Kasumi-1 (cell line): ENCODE measurements around the gene PARD3.

Experiments used
- DNase-seq, 2 experiments: peaks; one replicate each; lab custom pipeline; 2025; lab: John Stamatoyannopoulos, UW

PARD3 gene

DNA sequence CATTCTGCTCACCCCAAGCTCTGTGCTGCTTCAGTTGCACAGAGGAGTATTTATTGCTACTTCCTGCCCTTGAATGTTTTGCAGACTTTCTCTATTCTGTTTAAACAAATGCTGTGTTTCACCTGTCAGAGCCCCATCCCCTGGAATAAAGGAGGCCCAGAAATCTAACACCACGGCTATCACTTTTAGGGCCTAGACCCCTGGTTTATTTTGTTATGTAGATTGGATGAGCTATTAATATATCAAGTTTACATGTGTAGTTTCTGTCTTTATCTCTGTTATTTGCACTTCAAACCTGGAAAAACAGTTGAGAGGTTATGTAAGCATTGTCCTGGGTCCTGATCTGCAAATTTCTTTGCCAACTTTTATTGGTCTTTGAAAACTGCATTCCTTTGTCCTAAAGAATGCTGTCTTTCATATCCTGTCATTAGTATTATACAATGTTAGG lies 630.1 kb downstream of the PARD3 start:
- DNase-seq = no peak

DNA sequence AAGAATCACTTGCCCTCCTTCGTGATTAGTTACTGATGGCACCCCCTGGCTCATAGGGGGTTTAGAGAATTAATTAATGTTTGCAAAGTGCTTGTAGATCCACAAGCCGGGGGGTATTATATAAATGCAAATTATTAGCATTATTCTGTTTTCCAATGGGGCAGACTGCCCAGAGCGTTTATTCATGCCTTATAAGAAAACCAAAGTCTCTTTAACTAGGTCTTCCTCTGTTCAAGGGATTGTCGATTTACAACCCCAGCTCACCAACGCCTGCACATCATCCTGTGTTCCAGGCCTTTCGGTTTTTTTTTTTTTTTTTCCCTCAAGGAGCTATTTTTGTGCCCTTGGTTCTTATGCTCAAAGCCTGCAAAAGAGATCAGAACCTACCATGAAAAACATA lies 630.7 kb downstream of the PARD3 start:
- DNase-seq = no peak

DNA sequence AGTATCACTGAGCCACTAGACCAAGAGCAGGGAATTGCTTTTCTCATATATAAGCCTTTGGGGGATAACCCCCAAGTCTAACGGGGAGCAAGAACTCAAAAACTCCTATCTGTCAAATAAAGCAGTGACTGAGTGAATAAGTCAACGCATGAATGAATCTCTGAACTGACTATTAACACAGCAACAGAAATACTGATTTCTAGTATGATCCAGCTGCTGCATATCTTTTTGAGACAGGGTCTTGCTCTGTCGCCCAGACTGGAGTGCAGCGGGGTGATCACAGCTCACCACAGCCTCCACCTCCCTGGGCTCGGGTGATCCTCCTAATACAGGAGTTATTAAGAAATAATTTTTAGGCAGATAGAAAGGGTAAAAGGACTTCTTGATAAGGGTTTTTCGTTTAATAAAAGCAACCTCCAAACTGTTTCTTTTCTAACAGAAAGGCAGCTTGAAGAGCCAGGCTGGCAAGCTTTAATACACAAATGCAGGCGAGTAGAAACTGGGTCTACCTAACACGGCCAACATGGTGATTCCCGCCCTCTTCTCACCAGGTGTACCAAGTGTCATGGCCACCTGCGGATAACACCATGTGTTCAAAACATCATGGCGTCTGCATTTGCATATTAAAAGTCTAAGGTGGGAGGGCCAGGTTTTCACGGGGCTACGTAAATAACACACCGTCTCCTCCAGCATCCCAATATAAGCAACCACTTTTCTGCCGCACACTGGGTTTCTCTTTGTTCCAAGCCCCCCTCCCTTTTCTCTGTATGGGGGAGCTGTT lies 631.9 kb downstream of the PARD3 start:
- no peak for DNase-seq

DNA sequence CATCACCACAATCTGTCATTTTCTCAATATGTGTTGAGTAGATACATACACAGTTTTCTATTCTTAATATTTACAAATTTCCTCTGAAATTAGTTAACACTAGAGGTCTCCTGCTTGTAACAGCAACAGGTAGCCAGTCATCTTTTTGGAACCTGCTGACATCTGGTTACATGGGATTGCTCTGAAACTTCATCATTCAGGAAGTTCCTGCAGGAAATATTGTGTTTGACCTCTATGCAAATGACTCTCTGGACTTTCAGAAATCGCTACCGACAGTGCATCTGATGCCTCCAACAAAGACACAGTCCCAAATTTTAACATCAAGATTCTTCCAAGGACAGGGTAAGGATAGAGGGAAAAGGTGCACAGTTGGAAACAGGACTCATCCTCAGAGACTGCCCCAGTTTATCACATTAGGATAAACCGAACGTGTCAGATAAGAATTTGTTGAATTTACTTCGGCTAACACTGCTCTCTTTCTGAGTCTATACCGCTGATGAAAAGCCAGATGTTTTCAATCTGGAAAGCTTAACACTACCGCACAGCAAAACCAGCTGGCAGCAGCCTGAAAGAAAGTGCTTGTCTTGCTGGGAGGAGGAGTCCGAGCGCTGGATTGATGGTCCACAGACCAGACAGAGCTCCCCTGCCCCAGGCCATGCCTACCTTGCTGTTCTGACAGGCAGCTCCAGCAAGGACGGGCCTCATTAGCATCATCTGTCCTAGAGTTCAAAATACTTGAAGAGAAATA lies 633.4 kb downstream of the PARD3 start:
- no peak for DNase-seq

DNA sequence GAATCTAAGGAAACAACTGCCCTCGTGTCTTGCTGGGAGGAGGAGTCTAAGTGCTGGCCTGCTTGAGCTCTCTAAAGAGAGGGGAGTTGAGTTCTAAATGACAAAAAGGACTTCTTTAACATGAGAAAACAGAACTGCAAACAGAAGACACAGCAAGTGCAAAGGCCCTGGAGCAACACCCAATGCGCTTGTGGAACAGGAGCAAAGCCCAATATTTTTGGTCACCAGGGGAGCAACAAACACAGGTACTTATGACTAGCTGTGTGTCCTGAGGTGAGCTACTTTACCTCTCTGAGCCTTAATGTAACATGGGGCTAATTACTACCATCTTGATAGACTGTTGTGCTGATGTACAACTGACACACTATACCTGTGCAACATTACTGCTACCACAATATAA lies 634.3 kb downstream of the PARD3 start:
- DNase-seq = no peak

DNA sequence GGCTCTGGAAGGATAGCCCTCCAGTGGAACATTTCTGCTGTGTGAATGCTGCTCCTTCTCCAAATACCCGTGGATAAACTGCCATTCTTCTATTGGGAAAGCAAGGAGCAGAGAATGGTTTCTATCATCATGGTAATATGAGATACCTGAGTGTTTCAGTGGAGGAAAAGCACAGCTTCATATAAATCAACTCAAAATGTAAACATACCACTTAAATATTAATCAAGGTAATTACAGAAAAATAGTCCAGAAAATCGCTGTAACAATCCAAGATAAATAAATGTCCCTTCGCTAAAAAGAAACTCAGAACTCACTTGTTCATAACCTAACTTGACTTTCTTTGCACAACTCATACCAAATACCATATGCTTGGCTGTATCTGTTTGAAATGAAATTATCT lies 635.8 kb downstream of the PARD3 start:
- DNase-seq = no peak

DNA sequence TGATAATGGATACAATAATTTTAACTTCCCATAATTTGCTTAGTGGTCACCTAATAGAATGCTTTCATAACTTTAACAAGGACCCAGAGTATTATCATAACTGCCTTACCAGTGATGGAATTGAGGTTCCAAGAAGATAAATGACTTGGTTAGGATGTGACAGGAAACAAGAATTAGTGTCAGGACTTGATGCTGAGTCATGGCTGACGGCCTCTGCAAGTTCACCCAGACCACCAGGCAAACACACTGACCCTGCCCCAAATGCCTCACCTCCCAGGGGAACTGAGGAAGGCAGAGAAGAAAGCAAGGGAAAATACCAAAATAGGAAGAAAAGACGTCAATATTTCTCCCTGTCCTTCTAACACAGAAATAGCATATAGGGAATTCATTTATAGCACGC lies 636.3 kb downstream of the PARD3 start:
- no peak for DNase-seq

DNA sequence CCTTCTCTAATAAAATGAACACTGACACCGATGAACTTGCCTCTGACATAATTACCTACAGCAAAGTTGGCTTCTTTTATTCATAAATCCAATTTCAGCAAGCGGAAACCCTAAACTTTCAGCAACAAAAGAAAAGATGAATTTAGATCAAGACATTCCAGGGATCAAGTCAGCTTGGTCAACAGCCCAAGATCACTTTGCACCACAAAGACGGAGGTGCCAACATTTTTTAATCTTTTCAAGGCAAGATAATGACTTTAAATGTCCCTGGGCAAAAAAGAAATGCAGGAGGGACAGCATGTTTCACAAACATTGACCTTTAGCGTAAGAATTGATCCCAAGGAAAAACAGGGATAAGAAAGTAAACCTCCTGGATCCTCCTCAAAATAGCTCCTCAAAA lies 636.9 kb downstream of the PARD3 start:
- DNase-seq = no peak

DNA sequence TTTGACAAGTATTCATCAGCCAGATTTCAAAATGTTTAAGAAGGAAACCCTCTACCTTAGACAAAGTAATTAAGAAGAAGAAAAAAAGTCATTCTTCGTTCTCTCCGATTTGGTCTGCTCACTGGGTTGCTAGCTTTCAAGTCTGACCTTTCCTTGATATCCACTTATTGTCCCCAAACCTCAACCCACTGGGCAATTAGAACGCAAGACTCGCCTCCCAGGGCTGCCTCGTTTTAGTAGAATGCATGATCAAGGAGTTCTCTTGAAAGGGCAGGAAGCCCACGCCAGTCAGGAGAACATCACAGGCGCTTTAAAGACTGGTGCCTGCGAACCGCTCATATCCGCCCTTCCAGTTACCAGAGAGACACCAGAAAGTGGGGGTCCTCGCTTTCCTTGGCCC lies 637.7 kb downstream of the PARD3 start:
- DNase-seq = no peak

DNA sequence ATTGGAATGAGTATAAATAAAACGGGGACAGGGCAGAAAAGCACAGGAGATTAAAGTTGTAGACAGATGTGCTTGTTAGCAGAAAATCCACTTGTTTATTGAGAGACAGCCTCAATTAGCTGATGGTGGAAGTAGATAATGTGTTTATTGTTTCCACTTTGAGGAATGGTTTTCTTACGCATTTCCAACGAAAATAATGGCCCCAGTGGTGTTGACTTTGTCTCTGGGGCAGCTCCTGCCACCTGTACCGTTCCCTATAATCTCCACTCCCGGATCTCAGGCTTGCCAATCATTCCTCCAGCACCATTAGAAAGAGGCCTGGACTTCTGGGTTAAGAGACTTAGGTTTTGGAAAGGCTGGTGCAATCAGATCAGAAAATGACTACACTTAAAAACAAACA lies 638.7 kb downstream of the PARD3 start:
- DNase-seq = no peak

DNA sequence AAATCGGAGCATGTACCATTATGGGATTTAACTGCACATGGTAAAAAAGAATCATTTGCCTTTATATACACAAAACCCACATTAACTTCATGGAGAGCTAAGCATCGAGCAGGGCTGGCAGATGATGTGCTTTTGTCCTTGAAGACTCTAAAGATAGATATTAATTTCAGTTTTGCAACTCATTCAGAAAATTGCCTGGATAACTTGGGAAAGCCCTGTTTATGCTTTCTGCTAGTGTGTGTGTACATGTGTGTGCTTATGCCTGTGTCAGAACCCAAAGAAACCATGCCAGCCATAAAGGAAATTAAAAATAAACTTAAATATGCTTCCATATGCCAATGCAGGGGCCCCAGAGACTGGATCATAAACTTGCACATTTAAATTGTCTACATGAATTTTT lies 640.0 kb downstream of the PARD3 start:
- no peak for DNase-seq

DNA sequence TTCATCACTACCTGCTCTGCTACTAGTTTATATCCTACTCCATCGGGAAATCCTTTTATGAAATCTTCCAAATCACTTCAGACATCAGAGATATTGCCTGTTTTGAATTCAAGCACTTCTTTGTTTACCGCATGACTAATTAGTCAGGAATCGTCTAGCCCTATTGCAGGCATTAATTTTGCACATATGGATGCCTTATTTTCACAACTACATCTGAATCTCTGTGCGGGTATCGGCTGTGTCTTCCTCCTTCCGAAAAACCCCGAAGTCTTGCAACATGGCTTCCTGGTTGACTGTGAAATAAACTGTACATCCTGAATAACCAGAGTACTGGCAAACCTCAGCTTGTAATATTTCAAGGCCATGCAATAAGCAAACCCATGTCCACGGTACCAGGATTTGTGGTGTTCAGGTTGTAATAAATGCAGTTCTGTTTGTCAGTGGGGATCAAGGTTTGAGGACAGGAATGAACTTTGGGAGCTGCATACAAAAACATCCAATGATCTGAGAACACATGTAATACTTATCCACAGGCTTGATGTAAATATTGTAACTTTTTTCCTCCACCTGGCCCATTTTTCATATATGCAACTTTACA lies 642.1 kb downstream of the PARD3 start:
- peak; percentile 67 to 78 for DNase-seq

DNA sequence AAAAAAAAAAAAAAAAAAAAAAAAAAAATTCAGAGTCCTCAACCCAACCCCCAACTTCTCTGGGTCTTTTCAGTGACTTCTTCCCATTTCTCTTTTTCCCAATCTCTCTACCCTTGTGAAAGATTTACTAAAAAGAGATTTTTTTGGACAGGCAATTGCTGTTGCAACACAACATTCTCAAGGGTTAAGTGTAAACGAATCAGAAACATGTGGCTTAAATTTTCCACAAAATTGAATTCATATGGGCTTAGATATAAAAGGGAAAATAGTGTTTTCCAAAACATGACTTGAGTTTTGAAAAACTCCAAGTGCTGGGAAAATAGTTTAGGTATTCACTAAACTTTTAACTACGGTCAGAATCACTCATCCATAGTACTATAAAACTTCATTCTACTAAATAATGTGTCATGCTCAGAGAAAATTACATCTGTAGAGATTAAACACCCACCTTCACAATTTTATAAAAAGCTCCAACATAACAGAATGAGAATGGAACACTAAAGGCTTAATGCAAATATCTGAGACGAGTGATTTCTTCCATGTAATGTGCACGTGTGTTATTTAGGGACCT lies 643.1 kb downstream of the PARD3 start:
- no peak for DNase-seq

DNA sequence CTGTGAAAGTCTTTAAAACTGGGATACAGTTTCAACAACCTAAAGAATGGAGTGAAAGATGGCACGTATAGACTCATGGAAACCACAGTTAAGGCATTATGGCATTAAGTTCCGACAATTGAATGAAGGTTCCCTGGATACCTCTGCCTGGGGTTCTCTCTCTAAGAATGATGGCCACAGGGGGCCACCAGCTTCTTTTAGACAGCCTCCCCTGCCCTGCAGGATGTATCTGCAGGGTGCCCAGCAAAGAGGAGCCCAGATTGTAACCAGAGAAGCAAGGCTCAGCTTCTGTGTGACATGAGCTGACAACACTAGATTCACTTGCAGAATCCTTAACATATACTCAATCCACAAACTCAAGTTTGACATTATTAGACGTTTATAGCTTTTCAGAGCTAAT lies 645.4 kb downstream of the PARD3 start:
- DNase-seq = no peak

DNA sequence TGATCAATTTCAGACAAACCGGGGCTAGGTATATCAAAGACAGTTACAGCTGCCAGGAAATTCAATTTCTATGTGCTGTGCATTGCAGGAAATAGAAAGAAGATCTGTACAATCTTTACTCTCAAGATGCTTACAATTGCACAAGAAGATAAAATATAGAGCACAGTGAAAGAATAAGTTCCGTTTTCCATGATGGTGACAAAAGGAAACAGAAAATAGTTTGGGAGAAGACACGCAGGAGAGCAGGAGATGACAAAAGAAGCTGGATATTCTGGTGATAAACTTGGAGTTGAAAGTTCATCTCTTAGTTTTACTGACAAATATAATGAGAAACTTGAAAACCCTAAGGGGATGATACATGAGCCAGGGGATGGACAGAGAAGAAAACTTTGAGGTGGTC lies 646.0 kb downstream of the PARD3 start:
- DNase-seq = no peak

DNA sequence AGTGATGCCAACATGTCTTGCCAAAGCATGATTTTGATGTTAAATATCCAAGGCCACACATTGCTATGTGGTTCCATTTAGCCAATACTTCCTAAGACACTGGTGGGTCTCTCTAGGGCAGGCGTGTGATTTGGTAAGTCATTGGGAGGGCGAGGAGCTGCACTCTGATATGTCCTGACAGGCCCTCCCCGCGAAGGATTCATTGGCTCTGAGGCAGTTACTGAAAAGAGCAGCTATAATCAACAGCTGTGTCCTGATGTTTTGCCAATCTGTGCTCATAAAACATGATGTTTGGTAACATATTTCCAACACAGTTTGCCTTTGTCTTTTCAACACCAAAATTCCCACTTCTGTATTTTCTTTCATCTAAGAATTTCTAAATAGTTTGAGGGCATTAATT lies 646.7 kb downstream of the PARD3 start:
- no peak for DNase-seq

DNA sequence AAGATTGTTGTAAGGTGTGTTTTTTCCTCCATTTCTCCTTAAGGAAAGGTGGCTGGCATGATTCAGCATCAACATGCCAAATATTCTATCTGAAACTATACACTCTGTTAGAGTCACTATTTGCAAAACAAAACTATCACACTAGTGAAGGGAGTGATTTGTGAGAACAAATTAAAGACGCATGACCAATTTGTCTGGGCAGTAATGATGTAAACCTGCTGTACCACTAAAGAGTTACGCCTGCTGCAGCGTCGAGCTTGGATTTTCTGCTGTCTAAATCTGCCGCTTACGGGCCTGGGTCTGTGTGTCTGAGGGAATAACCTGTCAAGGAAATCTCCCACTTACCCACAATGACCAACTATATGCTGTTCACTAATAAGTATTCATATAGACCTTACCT lies 648.3 kb downstream of the PARD3 start:
- no peak for DNase-seq

DNA sequence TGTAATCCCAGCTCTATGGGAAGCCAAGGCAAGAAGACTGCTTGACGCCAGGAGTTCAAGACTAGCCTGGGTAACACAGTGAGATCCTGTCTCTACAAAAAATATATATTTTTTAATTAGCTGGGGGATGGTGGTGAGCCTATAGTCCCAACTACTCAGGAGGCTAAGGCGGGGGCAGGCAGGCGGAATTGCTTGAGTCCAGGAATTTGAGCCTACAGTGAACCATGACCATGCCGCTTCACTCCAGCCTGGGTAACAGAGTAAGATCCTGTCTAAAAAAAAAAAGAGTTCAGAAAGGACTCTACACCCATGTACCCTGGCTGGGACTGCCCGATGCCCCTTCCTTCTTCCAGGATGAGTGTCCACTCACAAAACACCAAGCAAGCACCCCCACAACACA lies 648.7 kb downstream of the PARD3 start:
- DNase-seq = no peak

DNA sequence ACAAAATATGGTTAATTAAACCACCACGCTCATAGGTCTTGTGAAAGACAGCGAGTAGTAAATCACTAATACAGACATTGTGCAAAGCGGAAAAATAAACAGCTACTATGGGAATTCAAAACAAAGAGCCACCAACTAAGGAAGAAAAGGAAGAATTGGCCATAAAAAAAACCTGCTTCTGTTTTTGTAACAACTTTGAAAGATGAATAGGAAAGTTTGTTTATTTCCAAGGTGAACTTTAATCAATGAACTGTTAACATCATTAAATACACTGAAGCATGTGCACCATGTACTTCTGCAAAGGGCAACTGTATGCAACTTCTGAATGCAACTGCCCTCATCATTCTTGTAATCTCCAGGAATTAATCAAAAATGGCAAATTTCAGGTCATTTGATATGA lies 651.1 kb downstream of the PARD3 start:
- DNase-seq = no peak

DNA sequence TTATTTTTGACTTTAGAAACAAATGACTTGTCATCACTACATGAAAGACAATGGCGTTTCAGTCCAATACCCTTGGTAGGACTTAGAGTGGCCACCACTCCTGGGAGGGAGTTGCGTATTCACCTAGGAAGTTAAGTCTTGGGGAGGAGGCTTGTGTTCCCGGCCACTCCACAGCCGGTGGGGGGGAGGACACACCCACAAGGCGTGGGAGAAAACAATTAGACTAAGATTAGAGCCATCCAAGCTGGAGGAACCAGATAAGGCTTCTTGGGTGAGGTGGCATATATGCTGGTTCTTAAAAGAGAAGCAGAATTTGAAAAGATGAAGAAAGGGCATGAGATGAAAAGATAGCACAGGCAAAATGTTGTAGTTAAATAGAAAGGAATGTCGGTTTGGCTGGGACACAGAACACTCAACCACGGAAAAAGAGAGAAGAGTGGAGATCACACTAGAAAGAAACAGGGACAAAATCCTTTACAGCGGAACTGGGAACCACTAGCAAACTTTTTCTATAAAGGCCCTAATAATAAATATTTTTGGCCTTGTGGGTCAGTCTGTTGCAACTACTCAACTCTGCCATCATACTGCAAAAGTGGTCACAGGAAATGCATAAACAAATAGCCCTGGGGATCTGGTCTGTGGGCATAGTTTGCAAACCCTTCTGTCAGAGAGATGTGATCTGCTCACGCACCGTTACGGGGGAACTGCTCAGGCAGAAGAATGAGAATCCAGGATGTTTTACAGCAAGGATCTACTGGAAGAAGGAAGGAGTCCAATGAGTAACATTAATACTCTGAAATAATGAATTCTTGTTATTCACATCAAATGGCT lies 651.8 kb downstream of the PARD3 start:
- DNase-seq = no peak

DNA sequence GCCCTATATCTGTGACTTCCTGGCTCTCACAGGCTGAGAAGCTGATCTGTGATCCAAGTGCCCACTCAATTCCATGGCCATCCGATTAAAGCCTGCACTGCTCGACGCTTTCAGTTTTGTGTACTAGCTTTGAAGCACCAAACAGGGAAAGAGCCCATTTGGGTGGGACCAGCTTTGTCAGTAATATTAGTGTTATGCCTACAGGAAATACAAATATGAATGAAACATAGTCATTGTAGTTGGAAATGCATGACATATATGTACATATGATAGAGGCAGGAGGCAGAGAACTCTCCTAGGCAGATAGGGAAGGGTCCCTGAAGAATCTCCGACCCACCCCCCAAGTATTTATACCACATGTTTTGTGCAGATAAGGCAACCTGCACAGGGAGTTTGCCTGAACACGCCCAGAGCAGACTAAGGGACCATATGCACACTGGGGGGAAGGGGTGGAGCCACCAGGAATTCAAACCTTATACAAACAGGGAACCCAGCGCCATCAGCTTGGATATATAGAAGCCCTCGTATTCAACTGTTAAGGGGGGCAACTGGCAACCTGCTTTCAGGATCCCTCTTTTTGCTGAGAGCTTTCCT lies 653.2 kb downstream of the PARD3 start:
- no peak for DNase-seq

DNA sequence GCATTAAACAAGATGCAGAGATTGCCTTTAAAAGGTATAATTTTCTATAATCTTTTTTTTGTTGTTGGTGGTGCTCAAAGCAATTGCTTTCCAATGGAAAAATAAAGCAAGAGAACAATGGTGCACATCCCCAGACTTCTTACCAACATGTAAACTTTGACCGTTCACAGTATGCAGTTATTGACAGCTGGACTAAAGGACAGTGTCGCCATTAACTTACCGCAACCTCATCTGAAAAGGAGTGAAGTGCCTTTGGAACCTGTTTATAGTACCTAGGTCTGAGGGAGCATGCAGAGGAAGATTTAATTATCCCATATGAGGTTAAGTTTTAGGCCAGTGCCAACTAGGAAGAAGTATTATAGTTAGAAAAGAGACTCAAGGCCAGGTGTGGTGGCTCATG lies 654.5 kb downstream of the PARD3 start:
- DNase-seq = no peak
